K562 (cell line): ENCODE data around the gene TPGS1. TPM values are rescaled to one million over a fixed set of nuclear protein-coding genes. Genes with fewer than 3 reads are reported as not detected.

ENCODE experiments used
- CBX8 ChIP-seq: fragments of 200-600 bp; sonication (generic); IDR thresholded peaks from 2 replicates; pipeline ENCODE4 v1.6.1; 2012; ENCODE audit warnings: borderline replicate concordance, mixed run types, low read depth, mild to moderate bottlenecking, moderate library complexity, mixed read lengths, low read length, control low read depth, inconsistent platforms; ENCODE audit not compliant: poor library complexity, severe bottlenecking; ENCODE audit errors: extremely low read depth
- CCNT2 ChIP-seq: IDR thresholded peaks from 2 replicates; pipeline ENCODE4 v1.6.1; 2011; ENCODE audit warnings: borderline replicate concordance, low read depth, mild to moderate bottlenecking, moderate library complexity, mixed read lengths, low read length; ENCODE audit not compliant: insufficient read length; ENCODE audit errors: extremely low read depth
- CXXC5 ChIP-seq: fragments of 250-450 bp; sonication (Bioruptor Pico); IDR thresholded peaks from 2 replicates; pipeline ENCODE4 v1.8.0; 2022; ENCODE audit warnings: inconsistent platforms, mild to moderate bottlenecking, moderate library complexity
- FOSL1 ChIP-seq: fragments of 200-800 bp; sonication (Bioruptor generic); conservative IDR thresholded peaks from 2 replicates; pipeline ENCODE4 v1.6.1; 2016; ENCODE audit warnings: missing genetic modification characterization, missing compliant biosample characterization
- FOXK2 ChIP-seq, 2 experiments: fragments of 450-650 bp; IDR thresholded peaks in 1 of 2; conservative IDR thresholded peaks in 1 of 2; 2 replicates each; pipeline ENCODE4 v1.6.1; 2016; ENCODE audit warnings: low read depth in 2 of 2, mild to moderate bottlenecking in 1 of 2
- GTF2E2 ChIP-seq: fragments of 200-800 bp; sonication (Bioruptor generic); IDR thresholded peaks from 2 replicates; pipeline ENCODE4 v1.6.1; 2016; ENCODE audit warnings: missing genetic modification characterization, missing compliant biosample characterization
- MEF2A ChIP-seq: IDR thresholded peaks from 2 replicates; pipeline ENCODE4 v1.6.1; 2011; ENCODE audit warnings: low read depth, mild to moderate bottlenecking, low read length, moderate library complexity; ENCODE audit not compliant: control insufficient read depth
- MTA3 ChIP-seq: fragments of 450-650 bp; formaldehyde crosslinking; IDR thresholded peaks from 2 replicates; pipeline ENCODE4 v1.6.1; 2017; ENCODE audit warnings: mild to moderate bottlenecking, borderline replicate concordance
- NCOR1 ChIP-seq: fragments of 450-650 bp; IDR thresholded peaks from 2 replicates; pipeline ENCODE4 v1.6.1; 2016; ENCODE audit warnings: mild to moderate bottlenecking, moderate library complexity
- PML ChIP-seq: IDR thresholded peaks from 2 replicates; pipeline ENCODE4 v1.6.1; 2012; ENCODE audit warnings: low read length, inconsistent platforms
- RFX7 ChIP-seq: fragments of 250-450 bp; sonication (Bioruptor Pico); IDR thresholded peaks from 2 replicates; pipeline ENCODE4 v1.5.1; 2021; ENCODE audit warnings: mild to moderate bottlenecking
- SMAD4 ChIP-seq: fragments of 250-450 bp; sonication (Bioruptor Pico); conservative IDR thresholded peaks from 2 replicates; pipeline ENCODE4 v1.8.0; 2021; ENCODE audit warnings: inconsistent platforms, mild to moderate bottlenecking, moderate library complexity
- SMARCC2 ChIP-seq: fragments of 450-650 bp; IDR thresholded peaks from 2 replicates; pipeline ENCODE4 v1.6.1; 2017; ENCODE audit warnings: antibody characterized with exemption, moderate library complexity, mild to moderate bottlenecking, low read depth
- TBL1XR1 ChIP-seq, 2 experiments: IDR thresholded peaks; 2 replicates each; pipeline ENCODE4 v1.6.1; 2012; ENCODE audit warnings: improper control_type of control experiment in 2 of 2, low read length in 2 of 2, mild to moderate bottlenecking in 1 of 2
- XRCC5 ChIP-seq: fragments of 200-400 bp; formaldehyde crosslinking; IDR thresholded peaks from 2 replicates; pipeline ENCODE4 v1.6.1; 2017; ENCODE audit warnings: low read depth, mild to moderate bottlenecking, low read length
- ZNF124 ChIP-seq: sonication (generic); formaldehyde crosslinking; IDR thresholded peaks from 2 replicates; pipeline ENCODE4 v1.8.1; 2022; ENCODE audit warnings: missing genetic modification reagents
- ZNF232 ChIP-seq: sonication (generic); formaldehyde crosslinking; IDR thresholded peaks from 2 replicates; pipeline ENCODE4 v1.8.0; 2022; ENCODE audit warnings: mild to moderate bottlenecking, missing genetic modification reagents
- ZNF57 ChIP-seq: fragments of 450-650 bp; formaldehyde crosslinking; IDR thresholded peaks from 2 replicates; pipeline ENCODE4 v1.4.0; 2020; ENCODE audit warnings: mild to moderate bottlenecking, moderate library complexity
- ZSCAN29 ChIP-seq: fragments of 450-650 bp; IDR thresholded peaks from 2 replicates; pipeline ENCODE4 v1.6.1; 2017
- polyA plus RNA-seq, 8 experiments: library from polyadenylated mRNA; depleted of rRNA in 4 of 8; stranded (reverse) in 5 of 8; unstranded in 3 of 8; fragments of >200 nt; fragmentation: Nextera tagmentation in 2 of 8; fragmentation: Illumina TruSeq in 1 of 8; extraction: Ambion mirVana in 2 of 8; extraction: Trizol in 1 of 8; gene quantifications; 2 replicates each; pipeline versions ENCODE4 v1.2.1 to v1.2.3, GENCODE V29; 2011 to 2014; ENCODE audit warnings: inconsistent platforms in 1 of 8, missing spikeins in 1 of 8
- total RNA-seq, 7 experiments: library from RNA; depleted of rRNA in 6 of 7; stranded (reverse); fragments of >200 nt in 6 of 7; fragmentation: Illumina TruSeq in 2 of 7; extraction: Trizol in 2 of 7; gene quantifications; 2 replicates each; pipeline versions ENCODE4 v1.2.1 to v1.2.3, GENCODE V29; 2011 to 2021; ENCODE audit warnings: low replicate concordance in 1 of 7
- TF ChIP-seq, protein P1 (sequence below): fragments of 250-450 bp; sonication (Bioruptor Pico); IDR thresholded peaks from 2 replicates; pipeline ENCODE4 v1.4.0; 2020; ENCODE audit warnings: borderline replicate concordance
- TF ChIP-seq, protein P2 (sequence below): fragments of 200-800 bp; sonication (Bioruptor generic); IDR thresholded peaks from 2 replicates; pipeline ENCODE4 v1.6.1; 2017; ENCODE audit warnings: missing genetic modification characterization, missing compliant biosample characterization
- TF ChIP-seq, protein P3 (sequence below): fragments of 200-800 bp; sonication (Bioruptor generic); IDR thresholded peaks from 2 replicates; pipeline ENCODE4 v1.6.1; 2016; ENCODE audit warnings: missing genetic modification characterization, missing compliant biosample characterization

TPGS1 gene
- total and polyA plus RNA-seq, 9 of the 15 experiments (the other 6 are each of a cell fraction or from before 2014, with no cell fraction given): 0.30 to 31.6 (median 1.2) TPM; not detected in 2

DNA sequence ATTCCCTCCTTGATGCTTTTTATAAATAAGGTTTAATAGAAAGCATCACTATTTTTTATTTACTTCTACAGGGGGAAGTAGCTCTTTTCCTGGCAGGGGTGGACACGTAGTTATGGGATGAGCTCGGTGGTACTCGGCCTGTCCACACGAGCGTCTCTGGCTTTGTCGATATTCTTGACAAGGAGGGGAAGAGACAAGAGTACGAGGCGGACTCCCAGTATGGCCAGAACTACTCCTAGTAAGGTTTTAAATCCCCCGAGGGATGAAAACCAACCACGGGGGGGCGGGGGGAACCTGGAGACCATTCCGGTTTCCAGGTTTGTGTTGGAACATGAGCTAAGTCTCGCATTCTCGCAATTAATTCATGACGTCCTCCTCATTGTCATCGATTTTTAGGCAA lies 59.5 kb downstream of the TPGS1 start (continued):
- TF ChIP-seq PML (0 out of 2 replicates have a peak, but pooled peaks have one; percentile 6), SMAD4 (no peak), CBX8 (no peak), XRCC5 (no peak), FOSL1 (tag) (no peak), FOXK2 (conservative IDR thresholded peaks at IDR 0.05 in 1 of 2, IDR thresholded peaks at IDR 0.05 in 1 of 2; ENCODE audit: low read depth in 2 of 2) (no peak), MTA3 (no peak), ZSCAN29 (no peak), GTF2E2 (tag) (no peak), MEF2A (no peak), ZNF232 (CRISPR knock-in tag) (no peak), SMARCC2 (no peak), CXXC5 (CRISPR knock-in tag) (no peak), ZNF124 (CRISPR knock-in tag) (no peak), ZNF57 (CRISPR knock-in tag) (no peak), NCOR1 (no peak), RFX7 (CRISPR knock-in tag) (no peak), CCNT2 (no peak), TBL1XR1 (IDR thresholded peaks at IDR 0.05; ENCODE audit: low read length in 2 of 2) (no peak)
- TF ChIP-seq, protein P1, sequence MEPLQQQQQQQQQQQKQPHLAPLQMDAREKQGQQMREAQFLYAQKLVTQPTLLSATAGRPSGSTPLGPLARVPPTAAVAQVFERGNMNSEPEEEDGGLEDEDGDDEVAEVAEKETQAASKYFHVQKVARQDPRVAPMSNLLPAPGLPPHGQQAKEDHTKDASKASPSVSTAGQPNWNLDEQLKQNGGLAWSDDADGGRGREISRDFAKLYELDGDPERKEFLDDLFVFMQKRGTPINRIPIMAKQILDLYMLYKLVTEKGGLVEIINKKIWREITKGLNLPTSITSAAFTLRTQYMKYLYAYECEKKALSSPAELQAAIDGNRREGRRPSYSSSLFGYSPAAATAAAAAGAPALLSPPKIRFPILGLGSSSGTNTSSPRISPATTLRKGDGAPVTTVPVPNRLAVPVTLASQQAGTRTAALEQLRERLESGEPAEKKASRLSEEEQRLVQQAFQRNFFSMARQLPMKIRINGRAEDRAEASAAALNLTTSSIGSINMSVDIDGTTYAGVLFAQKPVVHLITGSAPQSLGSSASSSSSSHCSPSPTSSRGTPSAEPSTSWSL (CRISPR knock-in tag): no peak
- TF ChIP-seq, protein P2, sequence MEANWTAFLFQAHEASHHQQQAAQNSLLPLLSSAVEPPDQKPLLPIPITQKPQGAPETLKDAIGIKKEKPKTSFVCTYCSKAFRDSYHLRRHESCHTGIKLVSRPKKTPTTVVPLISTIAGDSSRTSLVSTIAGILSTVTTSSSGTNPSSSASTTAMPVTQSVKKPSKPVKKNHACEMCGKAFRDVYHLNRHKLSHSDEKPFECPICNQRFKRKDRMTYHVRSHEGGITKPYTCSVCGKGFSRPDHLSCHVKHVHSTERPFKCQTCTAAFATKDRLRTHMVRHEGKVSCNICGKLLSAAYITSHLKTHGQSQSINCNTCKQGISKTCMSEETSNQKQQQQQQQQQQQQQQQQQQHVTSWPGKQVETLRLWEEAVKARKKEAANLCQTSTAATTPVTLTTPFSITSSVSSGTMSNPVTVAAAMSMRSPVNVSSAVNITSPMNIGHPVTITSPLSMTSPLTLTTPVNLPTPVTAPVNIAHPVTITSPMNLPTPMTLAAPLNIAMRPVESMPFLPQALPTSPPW (CRISPR knock-in tag): peak; percentile 59
- TF ChIP-seq, protein P3, sequence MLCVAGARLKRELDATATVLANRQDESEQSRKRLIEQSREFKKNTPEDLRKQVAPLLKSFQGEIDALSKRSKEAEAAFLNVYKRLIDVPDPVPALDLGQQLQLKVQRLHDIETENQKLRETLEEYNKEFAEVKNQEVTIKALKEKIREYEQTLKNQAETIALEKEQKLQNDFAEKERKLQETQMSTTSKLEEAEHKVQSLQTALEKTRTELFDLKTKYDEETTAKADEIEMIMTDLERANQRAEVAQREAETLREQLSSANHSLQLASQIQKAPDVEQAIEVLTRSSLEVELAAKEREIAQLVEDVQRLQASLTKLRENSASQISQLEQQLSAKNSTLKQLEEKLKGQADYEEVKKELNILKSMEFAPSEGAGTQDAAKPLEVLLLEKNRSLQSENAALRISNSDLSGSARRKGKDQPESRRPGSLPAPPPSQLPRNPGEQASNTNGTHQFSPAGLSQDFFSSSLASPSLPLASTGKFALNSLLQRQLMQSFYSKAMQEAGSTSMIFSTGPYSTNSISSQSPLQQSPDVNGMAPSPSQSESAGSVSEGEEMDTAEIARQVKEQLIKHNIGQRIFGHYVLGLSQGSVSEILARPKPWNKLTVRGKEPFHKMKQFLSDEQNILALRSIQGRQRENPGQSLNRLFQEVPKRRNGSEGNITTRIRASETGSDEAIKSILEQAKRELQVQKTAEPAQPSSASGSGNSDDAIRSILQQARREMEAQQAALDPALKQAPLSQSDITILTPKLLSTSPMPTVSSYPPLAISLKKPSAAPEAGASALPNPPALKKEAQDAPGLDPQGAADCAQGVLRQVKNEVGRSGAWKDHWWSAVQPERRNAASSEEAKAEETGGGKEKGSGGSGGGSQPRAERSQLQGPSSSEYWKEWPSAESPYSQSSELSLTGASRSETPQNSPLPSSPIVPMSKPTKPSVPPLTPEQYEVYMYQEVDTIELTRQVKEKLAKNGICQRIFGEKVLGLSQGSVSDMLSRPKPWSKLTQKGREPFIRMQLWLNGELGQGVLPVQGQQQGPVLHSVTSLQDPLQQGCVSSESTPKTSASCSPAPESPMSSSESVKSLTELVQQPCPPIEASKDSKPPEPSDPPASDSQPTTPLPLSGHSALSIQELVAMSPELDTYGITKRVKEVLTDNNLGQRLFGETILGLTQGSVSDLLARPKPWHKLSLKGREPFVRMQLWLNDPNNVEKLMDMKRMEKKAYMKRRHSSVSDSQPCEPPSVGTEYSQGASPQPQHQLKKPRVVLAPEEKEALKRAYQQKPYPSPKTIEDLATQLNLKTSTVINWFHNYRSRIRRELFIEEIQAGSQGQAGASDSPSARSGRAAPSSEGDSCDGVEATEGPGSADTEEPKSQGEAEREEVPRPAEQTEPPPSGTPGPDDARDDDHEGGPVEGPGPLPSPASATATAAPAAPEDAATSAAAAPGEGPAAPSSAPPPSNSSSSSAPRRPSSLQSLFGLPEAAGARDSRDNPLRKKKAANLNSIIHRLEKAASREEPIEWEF (CRISPR knock-in tag): no peak
